GM12892 (cell line): ENCODE results near the gene REXO1.

Source experiments
- POLR2A ChIP-seq: IDR thresholded peaks from 2 replicates; pipeline ENCODE4 v1.6.1; 2011; ENCODE audit warnings: low read depth, low read length, control low read depth
- POLR2AphosphoS5 ChIP-seq: IDR thresholded peaks from 2 replicates; pipeline ENCODE4 v1.6.1; 2011; ENCODE audit warnings: low read depth, low read length, control low read depth

- TF ChIP-seq POLR2A = no peak
- TF ChIP-seq POLR2AphosphoS5 = 0 out of 2 replicates have a peak, but pooled peaks have one; percentile 29
These were observed 10.6 kb downstream of the REXO1 start for GRCh38 chr19:1837625-1838105.
